Psoas muscle (tissue), 8 donors: Measurements from ENCODE around the gene MRRF. TPM values are rescaled to one million over a fixed set of nuclear protein-coding genes. Genes with fewer than 3 reads are reported as not detected.

Experiments
- ATAC-seq, 4 donors: fragments of 200-7000 bp; cut with Tn5 transposase; one replicate each; pipeline ENCODE4 v1.9.1; 2020; ENCODE audit warnings: moderate library complexity in 3 of 4, mild to moderate bottlenecking in 2 of 4
- DNase-seq, 2 donors: peaks; one replicate each; pipeline ENCODE4 v3.0.0-alpha.2; 2020
- H3K27ac ChIP-seq: fragments of 200-600 bp; one replicate; pipeline ENCODE4 v1.8.0; 2022
- H3K27me3 ChIP-seq, 3 donors: fragments of 200-600 bp in 1 of 3; one replicate each; pipeline versions ENCODE4 v1.6.1 to v1.8.0; 2013 to 2022; ENCODE audit warnings: low read length in 2 of 3, mild to moderate bottlenecking in 2 of 3, moderate library complexity in 1 of 3; ENCODE audit not compliant: insufficient read depth in 3 of 3
- H3K36me3 ChIP-seq, 2 donors: fragments of 200-600 bp in 1 of 2; one replicate each; pipeline versions ENCODE4 v1.6.1 to v1.8.0; 2013 to 2022; ENCODE audit warnings: low read depth in 1 of 2, mild to moderate bottlenecking in 1 of 2, moderate library complexity in 1 of 2; ENCODE audit not compliant: insufficient read depth in 1 of 2
- H3K4me1 ChIP-seq: fragments of 200-600 bp; one replicate; pipeline ENCODE4 v1.8.0; 2022
- H3K4me3 ChIP-seq: fragments of 200-600 bp; one replicate; pipeline ENCODE4 v1.8.0; 2022; ENCODE audit warnings: mild to moderate bottlenecking
- H3K9me3 ChIP-seq: fragments of 200-600 bp; one replicate; pipeline ENCODE4 v1.8.0; 2022
- CTCF ChIP-seq: fragments of 200-600 bp; IDR thresholded peaks from one replicate; pipeline ENCODE4 v1.8.0; 2022; ENCODE audit warnings: antibody characterized with exemption
- WGBS, 3 donors: extraction: QIAGEN DNeasy Blood & Tissue Kit; methylation state at CpG; one replicate each; pipeline versions ENCODE4 v1.1.6 to v1.1.7; 2013; 5-methylcytosine and 5-hydroxymethylcytosine counted together
- intact Hi-C, 2 donors: fragments of 100-400 bp; cut with DNase I; formaldehyde crosslinking; loops; one replicate each; pipeline versions ENCODE4 v1.11.0 to v1.14.2; 2022
- polyA plus RNA-seq, 3 donors: library from polyadenylated mRNA; stranded (reverse); fragments of 200-250 nt; gene quantifications; one replicate each; pipeline ENCODE4 v1.2.3, GENCODE V29; 2013
- total RNA-seq, 4 donors: library from RNA; stranded (reverse); fragmentation: NEBNext Ultra II Directional in 2 of 4; extraction: Animal tissue kit (Norgen Biotek cat#: 25700) in 2 of 4; gene quantifications; one replicate each; pipeline versions ENCODE4 v1.2.1 to v1.2.4, GENCODE V29; 2021 to 2023
- donor health status: healthy with polysubstance abuse.
- donor health status: DM: no; HTN: no; CAD: no; lungs with moderate emphysema.
- donor health status: Bipolar disorder and iron deficiency.
- donor health status: healthy.
- donor health status: DM: yes; HTN: yes; CAD: no.
- donor health status: DM: no; HTN: no; CAD: no.
- donor health status: DM: no; HTN: no; CAD: no.
- donor health status: DM: yes; HTN: yes; CAD: no.

MRRF gene
- total and polyA plus RNA-seq, 7 donors, result 23.5 to 61.4 (median 42.8) TPM

- DNase-seq, result no peak
- Histone ChIP-seq H3K4me3 (no peak overlapping the region), H3K36me3 (peaks cover 3 to 67% of the 10 kb centered on the region in 2 donors), H3K9me3 (no peaks in the 10 kb centered on the region), H3K27ac (no peak overlapping the region), H3K4me1 (peaks cover 26% of the 10 kb centered on the region), H3K27me3 (no peaks in the 10 kb centered on the region)
- 30 to 40% (median 40%) methylated on average over 2 of the region's 2 CpGs for WGBS, 3 donors
- ATAC-seq, result no peak
- intact Hi-C loops, result no loop called here
- TF ChIP-seq CTCF, result no peak
Observed at GRCh38 chr9:122258886-122259415, 5.7 kb upstream of the MRRF start.

- ATAC-seq, result no peak
- H3K27me3 ChIP-seq, result no peaks in the 10 kb centered on the region
- 30 to 39% (median 32%) methylated on average over 1 of the region's 1 CpG for WGBS, 3 donors
- peaks cover 3 to 46% of the 10 kb centered on the region in 2 donors for H3K36me3 ChIP-seq
- peak overlapping the region; percentile 93 for H3K27ac ChIP-seq
- TF ChIP-seq CTCF, result no peak
- no peak overlapping the region for H3K4me3 ChIP-seq
- DNase-seq, result peak; percentile 48 to 79
- no peaks in the 10 kb centered on the region for H3K9me3 ChIP-seq
- intact Hi-C loops, result no loop called here
- peaks cover 38% of the 10 kb centered on the region for H3K4me1 ChIP-seq
Observed at GRCh38 chr9:122261469-122261881, 3.2 kb upstream of the MRRF start.

- 85 to 89% (median 87%) methylated on average over 1 of the region's 1 CpG for WGBS, 3 donors
- Histone ChIP-seq H3K4me1 (peaks cover 39% of the 10 kb centered on the region), H3K27me3 (no peaks in the 10 kb centered on the region), H3K4me3 (no peak overlapping the region), H3K27ac (peak overlapping the region; percentile 93), H3K36me3 (peaks cover 3 to 41% of the 10 kb centered on the region in 2 donors), H3K9me3 (no peaks in the 10 kb centered on the region)
- ATAC-seq, result no peak
- no peak for DNase-seq
- TF ChIP-seq CTCF, result no peak
- intact Hi-C loops, result no loop called here
Observed at GRCh38 chr9:122262073-122262472, 2.6 kb upstream of the MRRF start.

GRCh38 chr9:122263699-122264349 lies 858 bp upstream of the MRRF start:
- DNase-seq (no peak), ATAC-seq (peak; percentile 48 to 78 (median 68))
- Histone ChIP-seq H3K9me3 (no peaks in the 10 kb centered on the region), H3K4me3 (peak overlapping the region; percentile 73), H3K36me3 (peaks cover 3 to 25% of the 10 kb centered on the region in 2 donors), H3K4me1 (peaks cover 49% of the 10 kb centered on the region), H3K27me3 (no peaks in the 10 kb centered on the region), H3K27ac (peak overlapping the region; percentile 93)
- WGBS, 3 donors, result 10 to 11% (median 10%) methylated on average over 13 of the region's 13 CpGs
- TF ChIP-seq CTCF, result no peak
- intact Hi-C loops, result no loop called here
